ENCODE data around the gene ELAVL1. TPM values are rescaled to one million over a fixed set of nuclear protein-coding genes. Genes with fewer than 3 reads are reported as not detected.

ELAVL1 gene
- total RNA-seq, 1 experiment from 2014 or later = 71.7 TPM

DNA sequence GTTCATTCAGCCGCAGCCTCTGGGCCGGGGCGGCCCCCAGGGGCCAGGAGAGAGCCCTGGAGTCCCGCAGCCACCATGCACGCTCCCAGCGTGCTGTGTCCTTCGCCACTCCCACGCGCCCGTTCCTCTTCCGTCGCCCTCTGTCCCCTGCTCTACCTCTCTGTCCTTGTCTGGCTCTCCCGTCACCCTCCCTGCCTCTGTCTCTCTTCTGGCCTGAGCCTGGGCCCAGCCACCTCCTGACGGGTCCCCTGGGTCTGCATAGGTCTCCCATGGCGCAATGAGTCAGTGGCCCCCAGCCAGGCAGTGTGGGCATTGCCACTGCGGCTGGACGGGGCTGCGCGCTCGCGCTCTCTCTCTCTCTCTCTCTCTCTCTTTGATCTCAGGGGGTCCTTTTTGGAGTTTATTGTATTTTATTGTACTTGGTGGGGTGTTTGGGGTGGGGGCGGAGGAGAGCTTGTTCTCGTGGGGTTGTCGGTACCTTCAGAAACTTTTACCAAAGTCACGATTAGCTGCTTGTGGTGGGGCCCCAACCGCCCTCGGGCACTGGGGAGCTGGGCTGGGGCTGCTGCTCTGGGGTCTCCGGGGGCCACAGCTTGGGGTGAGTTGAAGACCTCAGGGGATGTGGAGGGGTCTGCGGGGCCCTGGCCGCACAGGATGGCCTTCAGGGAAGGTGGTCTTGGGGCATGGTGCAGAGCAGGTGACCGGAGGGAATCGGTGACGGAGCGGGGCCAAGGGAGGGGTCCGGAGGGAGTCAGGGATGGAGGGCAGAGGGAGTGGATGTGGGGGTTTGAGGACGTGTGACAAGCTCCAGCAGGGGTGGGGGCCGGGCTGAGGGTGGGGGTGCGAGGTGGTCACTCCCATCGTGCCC lies 92.5 kb downstream of the ELAVL1 start:
- no peak for DNase-seq (ENCODE audit: low spot score)

DNA sequence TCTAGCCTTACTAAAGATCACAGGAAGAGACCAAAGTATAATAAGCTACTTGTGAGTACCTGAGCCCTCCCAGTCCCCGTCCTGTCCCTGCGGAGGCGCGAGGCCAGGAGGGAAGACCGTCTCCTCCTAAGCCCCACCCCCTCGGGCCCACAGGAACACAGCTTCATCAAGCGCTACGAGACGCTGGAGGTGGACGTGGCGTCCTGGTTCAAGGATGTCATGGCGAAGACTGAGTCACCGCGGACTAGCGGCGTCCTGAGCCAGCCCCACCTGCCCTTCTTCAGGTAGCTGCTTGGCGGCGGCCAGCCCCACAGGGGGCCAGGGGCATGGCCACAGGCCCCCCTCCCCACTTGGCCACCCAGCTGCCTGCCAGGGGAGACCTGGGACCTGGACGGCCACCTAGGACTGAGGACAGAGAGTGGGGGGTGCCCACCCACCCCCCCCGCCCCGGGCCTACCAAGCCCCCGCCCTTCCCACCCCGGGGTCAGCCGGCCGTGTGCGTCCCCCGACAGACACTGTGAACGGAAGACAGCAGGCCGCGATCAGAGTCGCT lies 93.2 kb downstream of the ELAVL1 start:
- DNase-seq (ENCODE audit: low spot score) = no peak

GRCh38 chr19:7911508-7912143 lies 93.8 kb downstream of the ELAVL1 start:
- DNase-seq (ENCODE audit: low spot score) = no peak

- no peak for DNase-seq (ENCODE audit: low spot score)
Measured at GRCh38 chr19:7910321-7911161, 94.9 kb downstream of the ELAVL1 start.

DNA sequence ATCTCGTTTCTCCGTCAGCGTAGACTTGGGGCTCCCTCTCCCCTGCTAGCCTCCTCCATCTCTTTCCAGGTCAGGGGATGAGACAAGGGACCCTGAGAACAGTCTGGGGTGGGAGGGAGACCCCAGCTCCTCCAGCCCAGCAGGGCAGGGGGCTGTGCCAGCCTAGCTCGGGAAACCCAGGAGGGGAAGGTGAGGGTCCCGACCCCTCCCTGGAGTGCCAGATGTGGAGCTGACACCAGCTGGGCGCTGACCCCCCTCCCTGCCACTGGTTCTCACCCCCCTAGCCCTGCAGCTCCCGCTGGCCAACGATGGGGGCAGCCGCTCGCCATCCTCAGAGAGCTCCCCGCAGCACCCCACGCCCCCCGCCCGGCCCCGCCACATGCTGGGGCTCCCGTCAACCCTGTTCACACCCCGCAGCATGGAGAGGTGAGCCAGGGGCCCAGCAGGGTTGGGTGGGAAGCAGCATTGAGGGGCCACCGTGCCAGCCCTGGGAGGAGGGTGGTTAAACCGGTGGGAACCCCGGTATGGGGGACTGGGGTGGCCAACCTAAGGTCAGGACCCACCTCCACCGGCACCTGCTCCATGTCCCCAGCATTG lies 95.9 kb downstream of the ELAVL1 start:
- no peak for DNase-seq (ENCODE audit: low spot score)

DNA sequence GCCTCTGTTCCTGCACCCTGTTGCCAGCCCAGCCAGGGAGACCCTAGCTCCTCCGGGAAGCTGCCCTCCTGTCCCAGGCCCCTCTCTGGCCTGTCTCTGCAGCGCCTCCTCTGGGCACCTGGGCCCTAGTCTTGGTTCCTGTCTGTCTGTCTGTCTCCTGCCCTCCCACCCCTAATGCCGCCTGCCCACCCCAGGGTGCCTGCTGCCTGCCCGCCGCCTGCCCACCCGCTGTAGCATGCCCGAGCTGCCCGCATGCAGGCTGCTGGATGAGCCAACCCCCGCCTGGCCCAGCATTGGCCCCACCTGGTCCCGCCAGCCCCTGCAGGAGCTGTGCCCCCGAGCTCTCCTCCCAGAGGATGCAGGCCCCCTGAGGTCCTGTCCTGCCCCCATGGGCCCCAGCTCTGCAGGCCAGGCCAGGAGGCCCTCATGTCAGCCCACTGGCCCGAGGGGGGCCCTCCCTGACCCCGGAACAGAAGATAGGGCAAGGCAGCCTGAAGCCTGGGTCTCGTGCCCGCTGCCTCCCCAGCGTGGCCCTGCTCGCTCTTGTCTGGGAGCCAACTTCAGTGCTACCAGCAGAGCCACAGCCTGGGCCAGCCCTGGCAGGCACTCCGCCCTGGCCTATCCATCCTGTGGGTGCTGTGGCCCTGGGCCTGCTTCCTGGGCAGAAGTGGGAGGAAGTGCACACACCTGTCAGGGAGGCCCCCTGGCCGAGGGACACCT lies 96.5 kb downstream of the ELAVL1 start:
- DNase-seq (ENCODE audit: low spot score) = no peak

Other genes starting within 250 kb of the ELAVL1 start
- gene CLEC4M, start 242.4 kb downstream of the ELAVL1 start, total RNA-seq (2014; rRNA removed; shearing (Covaris generic)) = not detected in 2 replicates
- gene EVI5L, start 175.4 kb downstream of the ELAVL1 start, total RNA-seq (2014; rRNA removed; shearing (Covaris generic)) = 7.9 and 12.6 TPM in 2 replicates
- 0.04 TPM in 1 of 2 replicates, not detected in the other for gene PRR36, start 131.3 kb downstream of the ELAVL1 start, total RNA-seq (2014; rRNA removed; shearing (Covaris generic))
- gene LRRC8E, start 117.1 kb downstream of the ELAVL1 start, total RNA-seq (2014; rRNA removed; shearing (Covaris generic)) = 2.4 and 2.6 TPM in 2 replicates
- gene MAP2K7, start 101.8 kb downstream of the ELAVL1 start, total RNA-seq (2014; rRNA removed; shearing (Covaris generic)) = 2.9 and 4.2 TPM in 2 replicates
- gene TGFBR3L, start 90.8 kb downstream of the ELAVL1 start, total RNA-seq (2014; rRNA removed; shearing (Covaris generic)) = not detected in 2 replicates
- 23.5 and 27.0 TPM in 2 replicates for gene SNAPC2, start 85.3 kb downstream of the ELAVL1 start, total RNA-seq (2014; rRNA removed; shearing (Covaris generic))
- gene CTXN1, start 79.5 kb downstream of the ELAVL1 start, total RNA-seq (2014; rRNA removed; shearing (Covaris generic)) = 3.6 and 11.5 TPM in 2 replicates
- gene TIMM44, start 62.0 kb downstream of the ELAVL1 start, total RNA-seq (2014; rRNA removed; shearing (Covaris generic)) = 64.9 and 86.8 TPM in 2 replicates
- gene CCL25, start 47.1 kb upstream of the ELAVL1 start, total RNA-seq (2014; rRNA removed; shearing (Covaris generic)) = not detected in 2 replicates
- not detected in 2 replicates for gene FBN3, start 144.0 kb upstream of the ELAVL1 start, total RNA-seq (2014; rRNA removed; shearing (Covaris generic))
- 12.7 and 13.9 TPM in 2 replicates for gene CERS4, start 203.7 kb upstream of the ELAVL1 start, total RNA-seq (2014; rRNA removed; shearing (Covaris generic))

Data from H4 (cell line).